Measurements from ENCODE around the gene GLIPR2.
A peak's percentile ranks its signal among the peaks of the same experiment; 100 is the strongest.
"Not testable (repeated sequence)": the region's sequence is repeated elsewhere in the genome, so short reads cannot be mapped to it uniquely, and the experiment has no call there.

The GLIPR2 gene

DNA sequence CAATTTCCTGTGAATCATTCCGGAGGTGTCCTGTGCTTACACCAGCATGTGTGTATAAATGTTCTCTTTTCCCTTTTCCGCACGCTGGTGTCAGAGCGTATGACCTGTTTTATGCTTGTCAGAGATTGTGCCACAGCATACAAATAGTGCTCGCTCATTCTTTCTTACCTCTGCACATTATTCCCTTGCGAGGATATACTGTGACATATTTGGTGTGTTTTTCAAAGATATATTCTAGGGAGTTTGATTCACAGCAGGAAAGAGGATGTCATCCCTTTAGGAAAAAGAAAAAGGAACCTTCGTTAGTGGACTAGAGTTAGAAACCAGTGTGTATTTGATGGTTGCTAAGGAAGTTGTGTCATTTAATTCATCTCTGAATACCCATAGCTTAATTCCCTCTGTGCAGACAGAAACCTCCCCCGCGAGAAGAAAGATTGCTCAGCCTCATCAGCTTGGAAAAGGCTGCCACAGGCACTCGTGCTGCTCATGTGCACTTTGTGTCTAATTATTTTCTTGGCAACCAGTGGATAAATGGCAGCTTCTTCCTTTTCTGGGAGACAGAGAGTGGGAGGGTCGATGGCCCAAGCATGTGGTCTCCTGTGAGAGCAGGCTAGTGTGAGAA lies 17.9 kb downstream of the GLIPR2 start:
- no peaks in the 10 kb centered on the region for H3K4me1 ChIP-seq (ENCODE audit: control insufficient read depth, insufficient read depth, low read length)
- H3K27me3 ChIP-seq (ENCODE audit: control insufficient read depth, insufficient read depth, low read length) = no peaks in the 10 kb centered on the region

DNA sequence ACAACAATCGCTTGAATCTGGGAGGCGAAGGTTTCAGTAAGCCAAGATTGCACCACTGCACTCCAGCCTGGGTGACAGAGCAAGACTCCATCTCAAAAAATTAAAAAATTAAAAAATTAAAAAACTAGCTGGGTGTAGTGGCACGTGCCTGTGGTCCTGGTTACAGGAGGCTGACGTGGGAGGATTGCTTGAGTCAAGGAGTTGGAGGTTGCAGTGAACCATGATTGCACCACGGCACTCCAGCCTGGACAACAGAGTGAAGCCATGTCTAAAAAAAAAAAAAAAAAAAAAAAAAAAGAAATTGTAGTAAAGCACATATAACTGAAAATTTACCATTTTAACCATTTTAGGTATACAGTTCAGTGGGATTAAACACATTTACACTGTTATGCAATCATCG lies 19.6 kb downstream of the GLIPR2 start:
- Histone ChIP-seq H3K9ac (ENCODE audit: low read depth, low read length) (no peak overlapping the region), H3K36me3 (ENCODE audit: control insufficient read depth, insufficient read depth, low read length) (no peaks in the 10 kb centered on the region), H3K4me1 (ENCODE audit: control insufficient read depth, insufficient read depth, low read length) (no peaks in the 10 kb centered on the region), H3K4me3 (ENCODE audit: low read depth, low read length) (no peak overlapping the region), H3K27ac (ENCODE audit: low read depth, low read length) (no peak overlapping the region), H3K27me3 (ENCODE audit: control insufficient read depth, insufficient read depth, low read length) (no peaks in the 10 kb centered on the region), H3K9me3 (ENCODE audit: control insufficient read depth, insufficient read depth, low read length) (peaks cover 6% of the 10 kb centered on the region; the same call in 1 of the 2 replicates)

More for the DNA sequence above, 17.9 kb downstream of the GLIPR2 start:
- peaks cover 6% of the 10 kb centered on the region; the same call in 1 of the 2 replicates for H3K9me3 ChIP-seq (ENCODE audit: control insufficient read depth, insufficient read depth, low read length)
- no peak overlapping the region for H3K4me3 ChIP-seq (ENCODE audit: low read depth, low read length)
- no peak overlapping the region for H3K27ac ChIP-seq (ENCODE audit: low read depth, low read length)
- no peak overlapping the region for H3K9ac ChIP-seq (ENCODE audit: low read depth, low read length)
- H3K36me3 ChIP-seq (ENCODE audit: control insufficient read depth, insufficient read depth, low read length) = no peaks in the 10 kb centered on the region

GRCh38 chr9:36158122-36158521 lies 21.6 kb downstream of the GLIPR2 start:
- peaks cover 6% of the 10 kb centered on the region; the same call in 1 of the 2 replicates for H3K9me3 ChIP-seq (ENCODE audit: control insufficient read depth, insufficient read depth, low read length)
- no peak overlapping the region for H3K4me3 ChIP-seq (ENCODE audit: low read depth, low read length)
- H3K27ac ChIP-seq (ENCODE audit: low read depth, low read length) = no peak overlapping the region

GRCh38 chr9:36158917-36159316 lies 22.4 kb downstream of the GLIPR2 start:
- Histone ChIP-seq H3K36me3 (ENCODE audit: control insufficient read depth, insufficient read depth, low read length) (no peaks in the 10 kb centered on the region), H3K27me3 (ENCODE audit: control insufficient read depth, insufficient read depth, low read length) (no peaks in the 10 kb centered on the region), H3K9ac (ENCODE audit: low read depth, low read length) (no peak overlapping the region), H3K4me3 (ENCODE audit: low read depth, low read length) (no peak overlapping the region), H3K27ac (ENCODE audit: low read depth, low read length) (no peak overlapping the region), H3K9me3 (ENCODE audit: control insufficient read depth, insufficient read depth, low read length) (peaks cover 6% of the 10 kb centered on the region; the same call in 1 of the 2 replicates), H3K4me1 (ENCODE audit: control insufficient read depth, insufficient read depth, low read length) (peaks cover 19% of the 10 kb centered on the region)

More at GRCh38 chr9:36158122-36158521, 21.6 kb downstream of the GLIPR2 start:
- no peaks in the 10 kb centered on the region for H3K27me3 ChIP-seq (ENCODE audit: control insufficient read depth, insufficient read depth, low read length)
- H3K9ac ChIP-seq (ENCODE audit: low read depth, low read length) = no peak overlapping the region
- no peaks in the 10 kb centered on the region for H3K36me3 ChIP-seq (ENCODE audit: control insufficient read depth, insufficient read depth, low read length)
- H3K4me1 ChIP-seq (ENCODE audit: control insufficient read depth, insufficient read depth, low read length) = peaks cover 11% of the 10 kb centered on the region

DNA sequence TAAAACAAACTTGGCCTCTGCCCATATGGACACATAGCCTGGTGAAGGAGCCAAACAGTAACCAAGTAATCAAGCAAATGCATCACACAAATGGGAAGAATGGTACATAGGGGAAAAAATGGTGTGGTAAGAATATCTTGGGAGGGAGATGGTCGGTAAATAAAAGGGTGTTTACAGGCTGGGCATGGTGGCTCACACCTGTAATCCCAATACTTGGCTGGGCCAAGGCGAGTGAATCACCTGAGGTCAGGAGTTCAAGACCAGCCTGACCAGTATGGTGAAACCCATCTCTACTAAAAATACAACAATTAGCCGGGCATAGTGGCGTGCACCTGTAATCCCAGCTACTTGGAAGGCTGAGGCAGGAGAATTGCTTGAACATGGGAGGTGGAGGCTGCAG lies 23.0 kb downstream of the GLIPR2 start:
- H3K4me3 ChIP-seq (ENCODE audit: low read depth, low read length); H3K27ac ChIP-seq (ENCODE audit: low read depth, low read length); H3K9ac ChIP-seq (ENCODE audit: low read depth, low read length); H3K9me3 ChIP-seq (ENCODE audit: control insufficient read depth, insufficient read depth, low read length); H3K27me3 ChIP-seq (ENCODE audit: control insufficient read depth, insufficient read depth, low read length); H3K36me3 ChIP-seq (ENCODE audit: control insufficient read depth, insufficient read depth, low read length): not testable (repeated sequence)
- peaks cover 21% of the 10 kb centered on the region for H3K4me1 ChIP-seq (ENCODE audit: control insufficient read depth, insufficient read depth, low read length)

GRCh38 chr9:36160126-36160525 lies 23.6 kb downstream of the GLIPR2 start:
- H3K36me3 ChIP-seq (ENCODE audit: control insufficient read depth, insufficient read depth, low read length) = not testable (repeated sequence)
- peaks cover 25% of the 10 kb centered on the region for H3K4me1 ChIP-seq (ENCODE audit: control insufficient read depth, insufficient read depth, low read length)

DNA sequence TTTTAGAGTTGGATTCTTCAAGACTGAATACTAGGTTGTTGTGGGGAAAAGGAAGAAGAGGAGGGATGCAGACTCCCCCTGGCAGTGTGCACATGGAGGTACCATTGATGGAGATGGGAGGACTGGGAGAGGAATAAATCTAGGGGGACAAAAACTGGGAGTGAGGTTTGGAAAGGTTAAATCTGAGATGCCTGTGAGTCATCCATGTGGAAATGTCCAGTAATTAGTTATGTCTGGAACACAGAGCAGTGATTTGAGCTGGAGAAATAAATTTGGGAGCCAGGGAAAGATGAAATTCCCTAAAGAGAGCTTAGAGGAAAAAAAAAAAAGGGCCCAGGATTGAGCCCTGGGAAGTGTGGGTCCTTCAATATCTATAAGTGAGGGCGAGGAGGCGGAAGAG lies 24.7 kb downstream of the GLIPR2 start:
- no peak overlapping the region for H3K9ac ChIP-seq (ENCODE audit: low read depth, low read length)
- H3K36me3 ChIP-seq (ENCODE audit: control insufficient read depth, insufficient read depth, low read length) = no peaks in the 10 kb centered on the region
- no peaks in the 10 kb centered on the region for H3K27me3 ChIP-seq (ENCODE audit: control insufficient read depth, insufficient read depth, low read length)
- H3K27ac ChIP-seq (ENCODE audit: low read depth, low read length) = no peak overlapping the region
- peaks cover 25% of the 10 kb centered on the region for H3K4me1 ChIP-seq (ENCODE audit: control insufficient read depth, insufficient read depth, low read length)
- H3K4me3 ChIP-seq (ENCODE audit: low read depth, low read length) = no peak overlapping the region
- H3K9me3 ChIP-seq (ENCODE audit: control insufficient read depth, insufficient read depth, low read length) = peaks cover 6% of the 10 kb centered on the region; the same call in 1 of the 2 replicates

More at GRCh38 chr9:36160126-36160525, 23.6 kb downstream of the GLIPR2 start:
- H3K27me3 ChIP-seq (ENCODE audit: control insufficient read depth, insufficient read depth, low read length); H3K27ac ChIP-seq (ENCODE audit: low read depth, low read length); H3K9ac ChIP-seq (ENCODE audit: low read depth, low read length); H3K4me3 ChIP-seq (ENCODE audit: low read depth, low read length); H3K9me3 ChIP-seq (ENCODE audit: control insufficient read depth, insufficient read depth, low read length): not testable (repeated sequence)

- Histone ChIP-seq H3K36me3 (ENCODE audit: control insufficient read depth, insufficient read depth, low read length) (no peaks in the 10 kb centered on the region), H3K4me1 (ENCODE audit: control insufficient read depth, insufficient read depth, low read length) (peaks cover 25% of the 10 kb centered on the region), H3K9me3 (ENCODE audit: control insufficient read depth, insufficient read depth, low read length) (no peaks in the 10 kb centered on the region), H3K4me3 (ENCODE audit: low read depth, low read length) (no peak overlapping the region), H3K27me3 (ENCODE audit: control insufficient read depth, insufficient read depth, low read length) (no peaks in the 10 kb centered on the region), H3K27ac (ENCODE audit: low read depth, low read length) (peak overlapping the region; percentile 91), H3K9ac (ENCODE audit: low read depth, low read length) (no peak overlapping the region; the same call in 1 of the 2 replicates)
Measured at GRCh38 chr9:36162211-36162738, 25.7 kb downstream of the GLIPR2 start.

DNA sequence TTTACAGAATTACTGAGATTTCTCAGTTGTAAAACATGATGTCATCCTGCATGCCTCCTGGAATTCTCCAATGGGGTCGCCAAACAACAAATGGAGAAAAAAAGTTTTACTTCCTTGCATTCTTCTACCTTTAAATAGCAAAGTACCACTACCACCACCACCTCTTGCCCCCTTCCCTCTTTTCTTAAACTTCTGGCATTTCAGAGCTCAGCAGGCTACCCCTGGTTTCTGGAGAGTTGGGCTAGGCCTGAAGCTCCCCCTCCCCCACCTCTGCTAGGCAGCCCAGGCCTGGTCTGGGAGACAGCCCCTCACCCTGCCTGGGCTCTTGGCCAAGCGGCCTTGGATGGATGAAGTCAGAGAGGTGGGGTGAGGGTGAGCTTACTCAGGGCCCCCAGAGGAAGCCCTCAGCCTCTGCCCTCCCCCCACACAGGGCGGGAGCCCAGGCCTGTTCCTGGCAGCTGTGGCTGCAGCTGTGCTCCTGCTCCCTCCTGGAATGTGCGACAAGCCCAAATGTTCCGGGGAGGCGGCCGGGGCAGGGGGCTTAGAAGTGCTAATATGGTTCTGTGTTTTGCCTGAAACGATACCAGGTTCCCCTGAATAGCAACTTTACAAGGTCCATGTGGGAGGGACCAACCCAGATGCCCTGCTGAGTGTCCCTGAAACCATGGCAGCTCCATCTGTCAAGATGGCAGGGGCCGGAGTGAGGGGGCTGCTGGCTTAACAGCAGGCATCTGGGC lies 26.7 kb downstream of the GLIPR2 start:
- Histone ChIP-seq H3K4me1 (ENCODE audit: control insufficient read depth, insufficient read depth, low read length) (peaks cover 25% of the 10 kb centered on the region), H3K27ac (ENCODE audit: low read depth, low read length) (peak overlapping the region; percentile 91), H3K9ac (ENCODE audit: low read depth, low read length) (peak overlapping the region; percentile 62), H3K4me3 (ENCODE audit: low read depth, low read length) (no peak overlapping the region), H3K36me3 (ENCODE audit: control insufficient read depth, insufficient read depth, low read length) (no peaks in the 10 kb centered on the region), H3K9me3 (ENCODE audit: control insufficient read depth, insufficient read depth, low read length) (no peaks in the 10 kb centered on the region), H3K27me3 (ENCODE audit: control insufficient read depth, insufficient read depth, low read length) (no peaks in the 10 kb centered on the region)

DNA sequence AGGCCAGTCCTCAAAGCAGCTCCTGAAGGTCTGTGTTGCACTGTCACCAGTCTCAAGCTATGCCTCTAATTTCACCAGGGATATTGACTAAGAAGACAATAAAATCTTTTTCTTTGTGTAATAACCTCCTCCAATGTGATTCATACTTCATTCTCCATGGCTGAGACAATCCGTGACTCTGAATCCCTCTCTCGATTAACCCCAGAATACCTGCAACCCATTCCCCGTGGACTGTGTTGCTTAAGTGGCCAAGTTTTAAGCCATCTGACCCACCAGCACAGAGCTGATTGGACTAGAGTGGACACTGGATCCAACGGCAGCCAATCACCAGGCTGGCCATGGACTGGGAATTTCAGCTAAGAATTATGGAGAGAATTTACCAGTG lies 27.2 kb downstream of the GLIPR2 start:
- peak overlapping the region; percentile 91 for H3K27ac ChIP-seq (ENCODE audit: low read depth, low read length)
- peaks cover 25% of the 10 kb centered on the region for H3K4me1 ChIP-seq (ENCODE audit: control insufficient read depth, insufficient read depth, low read length)
- no peaks in the 10 kb centered on the region for H3K9me3 ChIP-seq (ENCODE audit: control insufficient read depth, insufficient read depth, low read length)
- no peak overlapping the region for H3K4me3 ChIP-seq (ENCODE audit: low read depth, low read length)
- no peaks in the 10 kb centered on the region for H3K36me3 ChIP-seq (ENCODE audit: control insufficient read depth, insufficient read depth, low read length)
- H3K9ac ChIP-seq (ENCODE audit: low read depth, low read length) = no peak overlapping the region
- no peaks in the 10 kb centered on the region for H3K27me3 ChIP-seq (ENCODE audit: control insufficient read depth, insufficient read depth, low read length)

GRCh38 chr9:36164372-36164771 lies 27.8 kb downstream of the GLIPR2 start:
- Histone ChIP-seq H3K9ac (ENCODE audit: low read depth, low read length) (no peak overlapping the region), H3K9me3 (ENCODE audit: control insufficient read depth, insufficient read depth, low read length) (no peaks in the 10 kb centered on the region), H3K4me1 (ENCODE audit: control insufficient read depth, insufficient read depth, low read length) (peaks cover 25% of the 10 kb centered on the region), H3K27ac (ENCODE audit: low read depth, low read length) (peak overlapping the region; percentile 91), H3K27me3 (ENCODE audit: control insufficient read depth, insufficient read depth, low read length) (no peaks in the 10 kb centered on the region), H3K4me3 (ENCODE audit: low read depth, low read length) (no peak overlapping the region), H3K36me3 (ENCODE audit: control insufficient read depth, insufficient read depth, low read length) (no peaks in the 10 kb centered on the region)
